ENCODE measurements around the gene SHISA8.

- TF ChIP-seq POLR2A (IDR thresholded peaks at IDR 0.05) = no peak
- TF ChIP-seq CTCF (IDR thresholded peaks at IDR 0.05 in 8 of 11, conservative IDR thresholded peaks at IDR 0.05 in 3 of 11) = no peak
Measured at GRCh38 chr22:41909310-41910049, 5.4 kb downstream of the SHISA8 start.

Data from spleen (tissue), 7 donors.